ENCODE data around the gene PCDHGA7.
"Not testable (repeated sequence)": the region's sequence is repeated elsewhere in the genome, so short reads cannot be mapped to it uniquely, and the experiment has no call there.

Gene PCDHGA7

GRCh38 chr5:141398608-141399007 lies 16.1 kb downstream of the PCDHGA7 start:
- DNase-seq (ENCODE audit: low read depth): no peak

GRCh38 chr5:141399555-141400258 lies 17.2 kb downstream of the PCDHGA7 start:
- no peak for DNase-seq (ENCODE audit: low read depth)

GRCh38 chr5:141402553-141403243 lies 20.2 kb downstream of the PCDHGA7 start, which contains the start of gene PCDHGA9:
PCDHGA9 (plus strand) TSS chr5:141402778; CDS start chr5:141402953, 175 bp downstream.
- DNase-seq (ENCODE audit: low read depth): no peak

- DNase-seq (ENCODE audit: low read depth): no peak
Observed at GRCh38 chr5:141403387-141403786, 20.8 kb downstream of the PCDHGA7 start.

GRCh38 chr5:141407790-141408505 lies 25.4 kb downstream of the PCDHGA7 start, which contains the start of gene PCDHGB6:
PCDHGB6 (plus strand) TSS chr5:141408021; CDS start chr5:141408203, 182 bp downstream.
- not testable (repeated sequence) for DNase-seq (ENCODE audit: low read depth)

- no peak for DNase-seq (ENCODE audit: low read depth)
Observed at GRCh38 chr5:141409598-141410306, 27.2 kb downstream of the PCDHGA7 start.

- no peak for DNase-seq (ENCODE audit: low read depth)
Observed at GRCh38 chr5:141411575-141411974, 29.0 kb downstream of the PCDHGA7 start.

- peak; percentile 17 for DNase-seq (ENCODE audit: low read depth)
Observed at GRCh38 chr5:141412854-141413539, 30.5 kb downstream of the PCDHGA7 start, which contains the start of gene PCDHGA10. PCDHGA10 (plus strand) TSS chr5:141412987; CDS start chr5:141413176, 189 bp downstream.

- no peak for DNase-seq (ENCODE audit: low read depth)
Observed at GRCh38 chr5:141413540-141414069, 31.1 kb downstream of the PCDHGA7 start.

GRCh38 chr5:141414548-141415274 lies 32.2 kb downstream of the PCDHGA7 start:
- not testable (repeated sequence) for DNase-seq (ENCODE audit: low read depth)

- DNase-seq (ENCODE audit: low read depth): not testable (repeated sequence)
Observed at GRCh38 chr5:141415275-141415618, 32.7 kb downstream of the PCDHGA7 start.

- not testable (repeated sequence) for DNase-seq (ENCODE audit: low read depth)
Observed at GRCh38 chr5:141417494-141418172, 35.1 kb downstream of the PCDHGA7 start, which contains the start of gene PCDHGB7. PCDHGB7 (plus strand) TSS chr5:141417677; CDS start chr5:141417860, 183 bp downstream.

GRCh38 chr5:141419074-141419880 lies 36.7 kb downstream of the PCDHGA7 start:
- DNase-seq (ENCODE audit: low read depth): no peak

- DNase-seq (ENCODE audit: low read depth): no peak
Observed at GRCh38 chr5:141420855-141421488, 38.4 kb downstream of the PCDHGA7 start, which contains the start of gene PCDHGA11. PCDHGA11 (plus strand) TSS chr5:141421051; CDS start chr5:141421228, 177 bp downstream.

GRCh38 chr5:141421489-141421855 lies 38.9 kb downstream of the PCDHGA7 start:
- no peak for DNase-seq (ENCODE audit: low read depth)

GRCh38 chr5:141422742-141423291 lies 40.3 kb downstream of the PCDHGA7 start:
- no peak for DNase-seq (ENCODE audit: low read depth)

GRCh38 chr5:141427783-141428426 lies 45.4 kb downstream of the PCDHGA7 start:
- no peak for DNase-seq (ENCODE audit: low read depth)

Measured in activated T-helper 9 cell treated with anti-CD3 and anti-CD28 coated beads, Interleukin-2, amount 50 U/mL, for 16 hours (primary cell).